NCI-H526 treated with DMSO at 0.1 percent for 48 hours (cell line): ENCODE results near the gene ROCK1.
"Not testable (repeated sequence)": the region's sequence is repeated elsewhere in the genome, so short reads cannot be mapped to it uniquely, and the experiment has no call there.

Experiments
- DNase-seq: peaks from one replicate; lab custom pipeline; 2025; lab: John Stamatoyannopoulos, UW

The ROCK1 gene

DNA sequence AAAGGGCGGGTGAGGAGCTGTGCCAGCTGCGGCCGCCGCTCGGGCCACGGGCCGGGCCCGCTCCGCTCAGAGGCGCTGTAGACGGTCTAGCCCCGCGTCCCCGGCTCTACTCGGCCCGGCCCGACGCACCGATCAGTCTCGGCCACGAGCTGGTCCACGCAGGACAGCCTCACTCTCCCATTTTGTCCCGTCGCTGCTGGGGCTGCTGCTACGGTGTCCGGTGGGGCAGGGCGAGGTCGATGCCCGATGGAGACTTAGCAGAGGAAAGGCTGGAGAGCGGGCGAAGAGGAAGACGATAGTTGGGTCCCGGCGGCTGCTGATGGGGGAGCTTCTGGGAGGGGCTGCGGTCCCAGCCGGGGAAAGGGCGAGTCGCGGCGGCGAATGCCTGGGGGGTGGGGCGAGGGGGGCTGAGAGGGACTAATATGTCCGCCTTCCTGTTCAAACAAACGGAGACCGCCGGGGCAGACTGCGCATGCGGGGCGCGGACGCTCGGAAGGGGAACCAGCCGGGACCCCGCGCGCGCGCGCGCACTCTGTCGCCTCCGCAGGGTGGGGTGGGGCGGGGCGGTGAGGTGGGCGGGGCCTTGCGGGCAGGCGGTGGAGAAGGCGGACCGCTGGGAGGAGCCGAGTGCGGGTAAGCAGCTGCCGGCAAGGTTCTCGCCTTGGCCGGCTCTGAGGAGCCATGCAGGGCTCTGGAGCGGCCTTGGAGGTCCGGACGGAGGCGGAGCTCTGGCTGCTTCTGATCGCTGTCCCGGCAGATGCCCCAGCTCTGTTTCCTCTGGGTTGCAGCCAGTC, at the start of gene ROCK1:
Gene ROCK1 (minus strand): TSS at position 468 of the 794 bp plus-strand sequence. CDS start 903 bp downstream, outside the sequence.
- peak; percentile 84 for DNase-seq

DNA sequence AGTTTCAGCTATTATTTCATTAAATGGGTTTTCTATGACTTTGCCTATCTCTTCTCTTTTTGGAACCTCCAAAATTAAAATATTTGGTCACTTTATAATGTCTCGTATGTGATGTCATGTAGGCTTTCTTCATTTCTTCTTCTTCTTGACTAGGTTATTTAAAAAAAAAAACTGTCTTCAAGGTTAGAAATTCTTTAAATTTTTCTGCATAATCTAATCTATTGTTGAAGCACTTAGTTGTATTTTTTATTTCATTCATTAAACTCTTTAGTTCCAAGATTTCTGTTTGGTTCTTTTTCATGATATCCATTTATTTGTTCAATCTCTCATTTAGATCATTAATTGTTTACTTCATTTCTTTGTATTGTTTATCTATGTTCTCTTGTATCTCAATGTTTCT, 43.8 kb upstream of the ROCK1 start:
- DNase-seq, result no peak

DNA sequence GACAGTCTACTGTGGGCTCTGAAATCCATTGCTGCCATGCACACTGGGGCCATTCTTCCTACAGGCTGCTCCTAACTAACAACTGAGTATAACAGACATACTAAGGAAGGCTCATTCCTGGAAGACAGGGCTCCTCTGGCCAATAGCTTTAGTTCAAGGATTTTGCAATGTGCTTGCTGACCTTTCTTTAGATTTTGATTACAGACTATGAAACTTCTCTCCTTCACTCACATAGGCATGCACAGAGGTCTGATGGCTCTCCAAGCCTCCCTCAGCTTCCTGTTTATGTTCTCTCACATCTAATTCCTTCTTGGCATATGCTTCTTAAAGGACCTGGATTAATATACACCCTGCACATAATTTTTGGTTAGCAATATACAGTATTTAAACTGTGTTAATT, 34.4 kb upstream of the ROCK1 start:
- DNase-seq, result no peak

DNA sequence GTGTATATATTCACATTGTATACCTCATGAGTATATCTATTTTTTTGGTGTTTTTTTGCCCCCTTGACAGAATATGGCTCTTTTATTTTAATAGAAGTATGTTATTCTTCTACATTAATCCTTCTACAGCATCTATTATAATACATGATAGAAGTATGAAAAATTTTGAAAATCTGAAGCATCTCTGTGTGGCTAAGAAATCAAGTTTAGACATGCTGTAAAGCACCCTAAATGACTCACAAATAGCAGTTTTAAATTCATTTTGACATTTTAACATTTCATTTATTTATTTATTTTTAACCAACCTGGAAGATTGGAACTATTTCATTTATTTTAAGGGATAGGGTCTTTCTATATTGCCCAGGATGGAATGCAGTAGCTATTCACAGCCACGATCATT, 33.8 kb upstream of the ROCK1 start:
- no peak for DNase-seq

DNA sequence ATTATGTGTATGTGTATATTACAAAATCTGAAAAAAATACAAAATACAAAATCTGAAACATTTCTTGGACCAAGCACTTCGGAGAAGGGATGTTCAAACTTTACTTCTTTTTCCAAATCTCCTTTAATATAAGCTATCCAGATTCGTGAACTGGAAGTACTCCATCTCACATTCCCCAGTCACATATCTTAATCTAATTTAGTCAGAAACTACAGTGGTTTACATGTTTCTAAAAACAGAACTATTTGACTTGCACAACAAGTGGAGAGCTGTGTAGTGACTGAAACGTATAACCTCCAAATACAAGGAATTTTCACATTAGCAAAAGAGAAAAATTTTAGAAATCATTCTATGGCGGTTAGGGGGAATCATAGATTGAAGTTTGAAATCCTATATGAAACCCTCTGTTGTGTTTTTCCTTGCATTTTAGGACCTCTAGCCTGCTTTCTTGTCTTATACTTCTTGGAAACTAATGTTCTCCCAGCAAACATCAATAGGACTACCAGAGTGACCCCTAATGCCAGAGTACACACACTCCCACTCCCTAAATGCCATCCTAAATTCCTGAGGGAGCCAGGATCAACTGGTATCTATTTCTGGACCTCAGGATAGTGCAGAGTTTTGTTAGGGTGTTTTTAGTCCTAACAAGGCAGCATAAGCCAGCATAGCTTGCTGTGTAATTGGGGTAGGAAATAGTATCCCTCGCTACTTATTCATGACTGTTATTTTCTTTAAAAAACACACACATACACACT, 30.2 kb upstream of the ROCK1 start:
- no peak for DNase-seq

DNA sequence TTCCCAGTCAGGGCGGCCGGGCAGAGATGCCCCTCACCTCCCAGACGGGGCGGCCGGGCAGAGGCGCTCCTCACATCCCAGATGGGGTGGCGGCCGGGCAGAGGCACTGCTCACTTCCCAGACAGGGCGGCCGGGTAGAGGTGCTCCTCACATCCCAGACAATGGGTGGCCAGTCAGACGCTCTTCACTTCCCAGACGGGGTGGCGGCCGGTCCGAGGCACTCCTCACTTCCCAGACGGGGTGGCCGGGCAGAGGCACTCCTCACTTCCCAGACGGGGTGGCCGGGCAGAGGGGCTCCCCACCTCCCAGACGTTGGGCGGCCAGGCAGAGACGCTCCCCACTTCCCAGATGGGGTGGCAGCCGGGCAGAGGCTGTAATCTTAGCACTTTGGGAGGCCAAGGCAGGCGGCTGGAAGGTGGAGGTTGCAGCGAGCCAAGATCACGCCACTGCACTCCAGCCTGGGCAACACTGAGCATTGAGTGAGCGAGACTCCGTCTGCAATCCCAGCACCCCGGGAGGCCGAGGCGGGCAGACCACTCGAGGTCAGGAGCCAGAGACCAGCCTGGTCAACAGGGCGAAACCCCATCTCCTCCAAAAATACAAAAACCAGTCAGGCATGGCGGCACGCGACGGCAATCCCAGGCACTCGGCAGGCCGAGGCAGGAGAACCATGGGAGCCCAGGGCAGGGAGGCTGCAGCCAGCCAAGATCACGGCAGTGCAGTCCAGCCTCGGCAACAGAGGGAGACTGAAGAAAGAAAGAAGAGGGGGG, 26.3 kb upstream of the ROCK1 start:
- not testable (repeated sequence) for DNase-seq

DNA sequence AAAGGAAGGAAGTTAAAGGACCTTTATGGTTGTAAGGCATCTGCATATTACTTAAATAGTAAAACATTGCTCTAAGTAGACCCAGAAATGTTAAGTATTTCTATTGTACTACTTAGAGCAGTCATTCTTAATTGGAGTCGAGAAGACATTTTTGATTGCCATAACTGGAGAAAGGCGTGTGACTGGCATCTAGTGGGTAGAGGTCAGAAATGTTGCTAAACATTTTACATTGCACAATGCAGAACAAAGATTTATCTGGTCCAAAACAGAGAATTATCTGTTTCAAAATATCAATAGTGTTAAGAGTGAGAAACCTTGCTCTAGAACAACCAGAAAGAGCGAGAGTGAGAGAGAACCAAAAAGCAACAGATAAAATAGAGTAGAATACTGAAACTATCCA, 23.3 kb upstream of the ROCK1 start:
- no peak for DNase-seq

DNA sequence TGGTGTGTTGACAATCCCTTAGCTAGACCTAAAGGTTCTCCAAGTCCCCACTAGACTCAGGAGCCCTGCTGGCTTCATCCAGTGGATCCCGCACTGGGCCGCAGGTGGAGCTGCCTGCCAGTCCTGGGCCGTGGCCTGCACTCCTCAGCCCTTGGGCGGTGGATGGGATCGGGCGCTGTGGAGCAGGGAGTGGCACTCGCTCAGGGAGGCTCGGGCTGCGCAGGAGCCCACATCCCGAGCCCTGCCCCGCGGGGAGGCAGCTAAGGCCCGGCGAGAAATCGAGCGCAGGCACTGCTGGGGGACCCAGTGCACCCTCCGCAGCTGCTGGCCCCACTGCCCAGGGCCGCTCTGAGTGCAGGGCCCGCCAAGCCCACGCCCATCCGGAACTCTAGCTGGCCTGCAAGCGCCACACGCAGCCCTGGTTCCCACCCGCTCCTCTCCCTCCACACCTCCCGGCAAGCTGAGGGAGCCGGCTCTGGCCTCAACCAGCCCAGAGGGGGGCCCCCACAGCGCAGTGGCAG, 20.8 kb upstream of the ROCK1 start:
- DNase-seq, result no peak

DNA sequence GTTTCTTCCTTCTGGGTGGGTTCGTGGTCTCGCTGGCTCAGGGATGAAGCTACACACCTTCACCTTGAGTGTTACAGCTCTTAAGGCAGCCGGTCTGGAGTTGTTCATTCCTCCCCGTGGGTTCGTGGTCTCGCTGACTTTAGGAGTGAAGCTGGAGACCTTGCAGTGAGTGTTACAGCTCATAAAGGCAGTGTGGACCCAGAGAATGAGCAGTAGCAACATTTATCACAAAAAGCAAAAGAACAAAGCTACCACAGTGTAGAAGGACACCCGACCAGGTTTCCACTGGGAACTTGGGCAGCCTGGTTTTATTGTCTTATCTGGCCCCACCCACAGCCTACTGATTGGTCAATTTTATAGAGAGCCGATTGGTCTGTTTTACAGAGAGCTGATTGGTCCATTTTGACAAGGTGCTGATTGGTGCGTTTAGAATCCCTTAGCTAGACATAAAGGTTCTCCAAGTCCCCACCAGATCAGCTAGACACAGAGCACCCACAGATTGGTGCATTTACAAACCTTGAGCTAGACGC, 20.1 kb upstream of the ROCK1 start:
- DNase-seq, result no peak

DNA sequence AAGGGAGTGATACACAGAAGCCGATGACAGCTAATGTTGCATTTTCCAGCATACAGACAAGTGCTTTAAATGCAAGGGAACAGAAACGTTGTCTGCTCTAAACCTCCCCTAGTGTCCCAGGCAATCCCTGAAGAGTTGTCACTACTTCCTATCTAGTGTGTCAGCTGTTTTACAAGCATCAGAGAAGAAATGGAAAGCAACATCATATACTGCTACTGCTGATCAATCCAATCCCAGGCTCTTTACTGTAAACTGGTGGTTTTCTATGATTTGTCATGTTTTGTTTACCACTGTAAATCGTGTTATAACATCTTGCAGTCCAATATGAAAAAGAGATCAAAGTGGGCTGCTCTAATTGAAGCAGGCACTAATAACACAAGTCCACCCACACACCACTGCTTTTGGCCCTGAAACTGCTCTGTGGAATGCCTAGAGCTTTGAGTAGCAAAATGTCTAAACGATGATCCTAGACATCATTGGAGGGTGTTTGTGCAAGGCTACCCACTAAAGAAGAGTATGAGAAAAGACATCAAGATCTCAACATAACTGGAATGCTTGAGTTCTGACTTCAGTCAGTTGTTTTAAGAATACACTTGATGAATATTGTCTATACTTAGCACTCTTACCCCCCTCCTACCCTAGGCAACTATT, 18.1 kb upstream of the ROCK1 start:
- no peak for DNase-seq

DNA sequence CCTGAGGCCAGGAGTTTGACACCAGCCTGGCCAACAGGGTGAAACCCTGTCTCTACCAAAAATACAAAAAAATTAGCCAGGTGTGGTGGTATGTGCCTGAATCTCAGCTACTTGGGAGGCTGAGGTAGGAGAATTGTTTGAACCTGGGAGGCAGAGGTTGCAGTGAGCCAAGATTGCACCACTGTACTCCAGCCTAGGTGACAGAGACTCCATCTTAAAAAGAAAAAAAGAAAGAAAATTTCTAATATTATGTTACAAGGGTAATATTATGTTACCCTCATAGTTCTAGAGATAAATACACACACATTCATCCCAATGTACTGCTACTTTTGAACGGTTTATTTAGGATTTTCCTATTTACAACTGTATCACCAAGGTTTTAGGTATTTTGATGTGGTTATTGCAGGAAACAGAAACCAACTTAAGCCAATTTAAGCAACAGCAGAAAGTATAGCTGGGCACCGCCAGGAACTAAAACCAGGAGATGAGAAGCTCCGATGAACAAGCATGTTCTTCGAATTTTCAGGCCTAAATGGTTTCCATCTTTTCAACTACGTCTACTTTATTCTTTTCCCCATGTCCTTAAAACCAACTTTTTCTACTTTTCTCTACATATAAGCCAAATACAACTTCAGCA, 11.8 kb upstream of the ROCK1 start:
- no peak for DNase-seq

DNA sequence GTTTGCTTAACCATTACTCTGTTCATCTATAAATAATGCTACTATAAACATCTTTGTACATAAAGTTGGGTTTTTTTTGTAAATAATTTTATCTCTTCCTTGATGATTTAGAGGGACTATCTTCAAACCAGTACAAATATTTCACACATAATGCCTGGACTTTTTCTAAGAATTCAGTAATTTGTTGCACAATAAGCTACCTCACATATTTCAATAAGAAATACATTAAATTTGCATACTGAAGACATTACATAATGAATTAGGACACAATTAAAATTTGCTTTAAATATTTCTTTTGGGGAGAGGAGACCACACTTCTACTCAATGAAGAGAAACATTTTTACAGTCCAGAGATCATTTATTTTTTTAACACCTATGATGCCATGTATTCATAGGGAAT, 7.2 kb upstream of the ROCK1 start:
- DNase-seq, result no peak

DNA sequence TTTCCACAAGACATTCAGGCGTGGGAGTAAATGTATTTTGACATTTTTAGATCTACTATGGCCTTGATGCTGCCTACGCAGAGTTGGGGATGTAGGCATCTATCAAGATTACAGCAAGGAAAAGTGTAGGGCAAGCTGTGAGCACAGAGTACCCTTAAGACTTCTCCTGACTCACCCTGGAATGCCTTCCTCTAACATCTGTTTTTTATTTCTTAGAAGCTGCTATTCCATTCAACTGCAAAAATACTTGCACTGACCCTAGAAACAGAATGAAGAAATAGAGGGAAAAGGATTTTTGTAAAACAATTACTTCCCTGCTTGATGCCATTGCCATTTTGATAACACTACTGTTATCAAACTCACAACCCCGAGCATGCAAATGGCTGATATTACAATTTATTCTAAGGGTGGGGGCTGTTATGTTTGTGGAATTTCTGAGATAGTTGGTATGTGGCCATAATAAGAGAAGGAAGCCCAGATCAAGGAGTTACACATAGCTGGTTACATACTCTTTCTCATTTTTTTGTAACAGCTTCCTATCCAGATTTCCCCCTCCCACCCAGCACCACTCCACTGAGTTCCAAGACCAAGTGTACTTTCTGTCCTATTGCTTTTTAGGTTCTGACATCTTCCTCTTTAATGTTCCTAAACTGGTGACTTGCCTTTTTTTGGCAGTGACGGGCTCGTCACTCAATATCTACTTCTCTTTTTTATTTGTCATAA, 6.0 kb upstream of the ROCK1 start:
- no peak for DNase-seq

DNA sequence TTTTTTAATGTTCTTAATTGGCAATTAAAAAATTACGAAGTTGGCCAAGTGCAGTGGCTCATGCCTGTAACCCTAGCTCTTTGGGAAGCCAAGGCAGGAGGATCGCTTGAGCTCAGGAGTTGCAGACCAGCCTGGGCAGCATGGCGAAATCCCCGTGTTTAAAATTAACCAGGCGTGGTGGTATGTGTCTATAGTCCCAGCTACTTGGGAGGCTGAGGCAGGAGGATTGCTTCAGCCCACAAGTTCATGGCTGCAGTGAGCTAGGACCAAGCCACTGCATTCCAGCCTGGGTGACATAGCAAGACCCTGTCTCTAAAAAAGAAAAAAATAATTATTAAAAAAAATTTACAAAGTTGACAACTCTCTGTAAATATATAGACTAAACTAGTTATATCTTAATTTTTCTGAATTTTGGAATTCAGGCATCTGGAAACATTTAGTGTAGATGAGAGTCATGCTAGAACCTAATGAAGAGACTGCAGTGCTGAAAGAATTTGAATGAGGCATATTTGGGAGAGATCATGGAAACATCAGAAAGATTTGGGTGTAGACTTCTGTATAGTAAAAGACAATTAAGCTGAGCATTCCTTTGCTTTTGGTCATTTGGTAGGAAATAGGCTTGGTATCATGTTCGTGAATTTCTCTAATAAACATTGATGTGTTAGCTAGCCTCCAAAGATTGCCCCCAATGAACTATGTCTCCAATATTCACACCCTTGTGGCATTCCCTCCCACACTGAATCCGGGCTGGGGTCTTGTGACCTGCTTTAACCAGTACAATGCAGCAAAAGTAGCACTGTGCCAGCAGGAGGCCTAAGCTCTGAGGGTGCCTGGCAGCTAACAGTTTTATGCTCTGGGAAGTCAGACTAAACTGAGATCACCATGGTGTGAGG, 4.2 kb upstream of the ROCK1 start:
- no peak for DNase-seq

DNA sequence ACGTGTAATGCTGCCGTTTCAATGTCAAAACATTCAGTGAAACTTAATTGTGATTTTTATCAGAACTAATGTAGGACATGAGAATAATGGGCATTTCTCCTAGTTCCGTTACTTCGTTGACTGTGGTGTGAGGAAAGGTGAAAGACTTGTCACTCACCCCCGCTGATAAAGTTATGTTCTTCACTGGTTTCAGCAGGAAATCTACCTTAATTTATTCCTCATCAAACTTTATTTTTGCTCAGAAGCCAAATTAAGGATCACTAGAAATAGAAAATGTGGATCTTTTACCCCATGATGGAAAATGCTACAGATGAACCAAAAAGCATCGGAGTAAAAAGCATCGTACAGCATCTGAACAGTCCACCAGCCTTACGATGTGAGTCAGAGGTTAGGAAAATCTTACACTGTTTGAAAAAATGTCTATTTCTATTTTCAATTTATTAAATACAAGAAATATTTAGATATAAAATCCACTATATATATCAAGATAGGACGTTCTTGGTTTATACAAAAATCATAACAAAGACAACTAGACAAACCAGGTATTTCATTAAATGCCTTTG, 1.0 kb upstream of the ROCK1 start:
- no peak for DNase-seq

DNA sequence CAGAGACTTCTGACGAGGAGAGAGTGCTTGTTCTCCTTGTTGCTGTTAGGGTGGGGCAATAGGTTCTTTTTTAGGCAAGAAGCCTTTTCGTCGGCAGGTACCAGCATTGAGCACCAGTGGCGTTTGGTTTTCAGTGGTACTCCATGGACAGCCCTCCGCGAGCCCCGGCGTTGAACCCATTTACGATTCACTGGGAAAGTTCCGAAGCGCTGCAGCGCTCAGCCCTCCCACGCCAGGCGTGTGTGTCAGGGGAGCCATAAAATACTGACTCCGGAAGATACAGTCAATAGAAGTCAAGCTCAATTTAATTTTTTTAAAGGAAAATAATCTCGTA, 494 bp upstream of the ROCK1 start:
- peak; percentile 81 for DNase-seq

DNA sequence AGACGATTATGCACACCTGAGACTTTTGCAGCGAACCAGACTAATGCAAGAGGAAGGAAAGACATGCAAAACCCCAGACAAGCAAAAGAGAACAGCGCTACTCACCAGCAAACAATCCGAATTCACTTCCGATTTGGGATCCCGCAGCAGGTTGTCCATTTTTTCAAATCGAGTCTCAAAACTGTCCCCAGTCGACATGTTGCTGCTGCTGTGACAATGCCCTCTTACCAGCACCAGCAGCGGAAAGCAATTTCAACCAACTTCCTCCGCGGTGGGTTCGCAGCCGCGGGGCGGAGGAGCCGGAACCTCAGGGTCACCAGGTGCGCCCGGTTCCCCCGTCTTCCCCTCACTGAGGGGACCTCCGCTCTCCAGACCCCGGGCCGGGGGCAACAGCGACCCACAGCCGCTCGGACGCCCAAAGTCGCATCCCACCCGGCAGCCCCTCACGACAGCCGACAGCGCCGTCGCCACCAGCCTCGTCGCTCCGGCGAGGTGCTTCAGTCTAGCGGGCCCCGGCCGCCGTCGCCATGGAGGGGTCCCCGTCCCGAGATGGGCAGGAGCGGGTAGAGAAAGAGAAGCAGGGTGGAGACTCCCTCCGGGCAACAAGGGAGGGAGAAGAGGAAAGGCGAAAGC, 784 bp downstream of the ROCK1 start:
- DNase-seq, result peak; percentile 18

DNA sequence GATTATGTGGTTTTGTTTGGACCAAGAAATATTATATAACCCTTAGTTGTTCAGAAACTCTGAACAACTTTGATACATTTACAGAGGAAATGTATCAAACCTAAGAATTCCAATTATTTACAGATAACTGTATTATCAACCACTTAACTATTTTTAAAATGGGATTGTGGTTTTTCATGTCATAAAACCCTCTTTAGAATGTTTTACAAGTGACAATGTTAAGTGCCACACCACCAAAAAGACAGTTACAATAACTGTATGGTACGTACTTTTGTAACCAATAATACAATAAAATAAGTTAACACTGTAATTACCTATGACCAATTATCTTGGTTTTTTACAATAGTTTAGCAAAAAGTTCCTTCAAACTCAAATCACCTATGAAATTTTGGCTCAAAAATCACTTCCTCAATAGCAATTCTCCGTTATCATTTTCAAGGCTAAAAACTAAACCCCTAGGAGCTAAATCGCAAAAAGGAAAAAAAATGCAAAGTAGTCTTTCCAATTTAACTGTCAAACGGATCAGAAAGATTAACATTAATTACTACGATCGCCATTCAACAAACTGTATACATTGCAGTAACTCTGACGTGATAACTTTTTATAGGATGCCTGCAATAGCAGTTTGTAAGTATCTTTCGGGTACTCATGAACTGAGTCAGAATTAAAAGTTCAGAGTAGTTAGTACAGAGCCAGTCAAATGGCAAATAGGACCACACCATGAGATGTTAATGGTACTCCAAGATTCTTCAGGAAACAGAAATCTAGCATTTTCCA, 1.5 kb downstream of the ROCK1 start:
- no peak for DNase-seq
